Esophagus muscularis mucosa (tissue), 4 donors: ENCODE results near the gene CAPN8. TPM values are rescaled to one million over a fixed set of nuclear protein-coding genes. Genes with fewer than 3 reads are reported as not detected.
"Not testable (repeated sequence)": the region's sequence is repeated elsewhere in the genome, so short reads cannot be mapped to it uniquely, and the experiment has no call there.

ENCODE experiments used
- DNase-seq: peaks from one replicate; pipeline ENCODE4 v3.0.0-alpha.2; 2017; ENCODE audit errors: extremely low spot score
- H3K27ac ChIP-seq, 4 donors: fragments of 200-600 bp; sonication (generic); replicated peaks in 1 of 4; 1 replicate in 3 of 4; 2 replicates in 1 of 4; pipeline ENCODE4 v1.5.1; 2016 to 2019; ENCODE audit warnings: mild to moderate bottlenecking in 1 of 4
- H3K27me3 ChIP-seq, 4 donors: fragments of 200-600 bp; sonication (generic); one replicate each; pipeline versions ENCODE4 v1.5.1 to v1.6.0; 2016 to 2019
- H3K36me3 ChIP-seq, 4 donors: fragments of 200-600 bp; sonication (generic); one replicate each; pipeline ENCODE4 v1.5.1; 2016 to 2019
- H3K4me1 ChIP-seq, 4 donors: fragments of 200-600 bp; sonication (generic); one replicate each; pipeline ENCODE4 v1.5.1; 2016 to 2019
- H3K4me3 ChIP-seq, 4 donors: fragments of 200-600 bp; sonication (generic); 1 replicate in 2 of 4; 2 replicates in 2 of 4; pipeline ENCODE4 v1.5.1; 2016 to 2019; ENCODE audit warnings: mild to moderate bottlenecking in 4 of 4, moderate library complexity in 1 of 4
- H3K9me3 ChIP-seq, 4 donors: fragments of 200-600 bp; sonication (generic); 1 replicate in 3 of 4; 2 replicates in 1 of 4; pipeline ENCODE4 v1.5.1; 2016 to 2019
- EP300 ChIP-seq: sonication (generic); formaldehyde crosslinking; IDR thresholded peaks from one replicate; pipeline ENCODE4 v1.6.1; 2017; ENCODE audit warnings: antibody characterized with exemption
- POLR2A ChIP-seq: fragments of 450-650 bp; IDR thresholded peaks from one replicate; pipeline ENCODE4 v1.6.1; 2017; ENCODE audit warnings: antibody characterized with exemption, moderate library complexity, mild to moderate bottlenecking, low read depth
- POLR2AphosphoS5 ChIP-seq, 2 donors: sonication (generic); formaldehyde crosslinking; IDR thresholded peaks; one replicate each; pipeline ENCODE4 v1.6.1; 2017; ENCODE audit warnings: antibody characterized with exemption in 2 of 2
- WGBS: methylation state at CpG from one replicate; pipeline ENCODE4 v1.1.5; 2018; 5-methylcytosine and 5-hydroxymethylcytosine counted together
- intact Hi-C: fragments of 100-400 bp; cut with DNase I; formaldehyde crosslinking; loops from one replicate; pipeline ENCODE4 v1.15.1; 2023
- total RNA-seq, 4 donors: library from RNA; depleted of rRNA; stranded (reverse); fragments of >200 nt; gene quantifications; one replicate each; pipeline versions ENCODE4 v1.1.0 to v1.2.1, GENCODE V29; 2016
- TF ChIP-seq, protein P1 (sequence below), 3 experiments: fragments of 200-600 bp in 2 of 3; fragments of 450-650 bp in 1 of 3; sonication (generic) in 2 of 3; IDR thresholded peaks; one replicate each; pipeline ENCODE4 v1.5.1; 2017 to 2019; ENCODE audit warnings: antibody characterized with exemption in 3 of 3, mild to moderate bottlenecking in 2 of 3, moderate library complexity in 1 of 3

Gene CAPN8
- total RNA-seq, 4 donors from 2014 or later: 1.0 TPM; not detected in 3

DNA sequence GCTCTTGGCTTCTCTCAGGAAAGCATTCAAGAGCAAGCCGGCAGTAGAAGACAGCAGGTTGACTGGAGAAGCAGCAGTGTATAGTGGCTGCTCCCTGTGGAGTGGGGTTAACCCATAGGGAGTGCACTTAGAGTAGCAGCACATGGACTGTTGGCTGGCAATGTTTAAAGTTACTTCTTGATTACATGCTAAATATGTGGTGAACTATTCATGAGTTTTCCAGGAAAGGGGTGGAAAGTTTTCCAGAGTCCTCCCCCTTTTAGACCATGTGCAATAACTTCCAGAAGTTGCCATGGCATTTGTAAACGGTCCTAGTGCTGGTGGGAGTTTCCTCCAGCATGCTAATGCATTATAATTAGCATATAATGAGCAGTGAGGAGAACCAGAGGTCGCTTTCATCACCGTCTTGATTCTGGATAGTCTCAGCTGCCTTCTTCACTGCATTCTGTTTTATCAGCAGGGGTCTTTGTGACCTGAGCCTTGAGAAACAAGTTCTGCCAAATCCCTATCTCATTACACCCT is 140.5 kb downstream of the CAPN8 start:
- Histone ChIP-seq H3K27me3 (no peaks in the 10 kb centered on the region), H3K9me3 (peaks cover 0 to 6% (median 0%) of the 10 kb centered on the region in 4 donors), H3K4me1 (no peaks in the 10 kb centered on the region), H3K4me3 (no peak overlapping the region), H3K27ac (no peak overlapping the region), H3K36me3 (no peaks in the 10 kb centered on the region)
- TF ChIP-seq EP300 (no peak), POLR2AphosphoS5 (IDR thresholded peaks at IDR 0.05) (no peak), POLR2A (no peak)
- TF ChIP-seq, protein P1, sequence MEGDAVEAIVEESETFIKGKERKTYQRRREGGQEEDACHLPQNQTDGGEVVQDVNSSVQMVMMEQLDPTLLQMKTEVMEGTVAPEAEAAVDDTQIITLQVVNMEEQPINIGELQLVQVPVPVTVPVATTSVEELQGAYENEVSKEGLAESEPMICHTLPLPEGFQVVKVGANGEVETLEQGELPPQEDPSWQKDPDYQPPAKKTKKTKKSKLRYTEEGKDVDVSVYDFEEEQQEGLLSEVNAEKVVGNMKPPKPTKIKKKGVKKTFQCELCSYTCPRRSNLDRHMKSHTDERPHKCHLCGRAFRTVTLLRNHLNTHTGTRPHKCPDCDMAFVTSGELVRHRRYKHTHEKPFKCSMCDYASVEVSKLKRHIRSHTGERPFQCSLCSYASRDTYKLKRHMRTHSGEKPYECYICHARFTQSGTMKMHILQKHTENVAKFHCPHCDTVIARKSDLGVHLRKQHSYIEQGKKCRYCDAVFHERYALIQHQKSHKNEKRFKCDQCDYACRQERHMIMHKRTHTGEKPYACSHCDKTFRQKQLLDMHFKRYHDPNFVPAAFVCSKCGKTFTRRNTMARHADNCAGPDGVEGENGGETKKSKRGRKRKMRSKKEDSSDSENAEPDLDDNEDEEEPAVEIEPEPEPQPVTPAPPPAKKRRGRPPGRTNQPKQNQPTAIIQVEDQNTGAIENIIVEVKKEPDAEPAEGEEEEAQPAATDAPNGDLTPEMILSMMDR (IDR thresholded peaks at IDR 0.05): no peak
- intact Hi-C loops: no loop called here
- DNase-seq: no peak
- 65% methylated on average over 4 of the region's 4 CpGs for WGBS

DNA sequence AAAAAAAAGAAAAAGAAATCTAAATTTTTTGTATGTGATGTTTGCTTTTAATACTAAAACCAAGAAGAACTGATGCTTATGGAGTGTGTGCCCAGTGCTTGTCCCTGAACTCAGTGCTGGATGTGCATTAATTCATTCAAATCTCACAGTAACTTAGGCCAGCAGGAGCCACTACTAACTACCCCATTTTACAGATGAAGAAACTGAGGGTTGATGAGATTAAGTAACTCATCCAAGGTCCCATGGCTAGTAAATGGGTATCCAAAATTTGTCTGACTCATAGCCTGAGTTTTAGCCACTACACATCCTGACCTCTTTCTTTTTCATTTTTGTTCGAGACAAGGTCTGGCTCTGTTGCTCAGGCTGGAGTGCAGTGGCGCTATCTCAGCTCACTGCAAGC is 144.4 kb downstream of the CAPN8 start:
- H3K4me1 ChIP-seq: no peaks in the 10 kb centered on the region
- intact Hi-C loops: no loop called here
- WGBS: 100% methylated on average over 2 of the region's 2 CpGs

DNA sequence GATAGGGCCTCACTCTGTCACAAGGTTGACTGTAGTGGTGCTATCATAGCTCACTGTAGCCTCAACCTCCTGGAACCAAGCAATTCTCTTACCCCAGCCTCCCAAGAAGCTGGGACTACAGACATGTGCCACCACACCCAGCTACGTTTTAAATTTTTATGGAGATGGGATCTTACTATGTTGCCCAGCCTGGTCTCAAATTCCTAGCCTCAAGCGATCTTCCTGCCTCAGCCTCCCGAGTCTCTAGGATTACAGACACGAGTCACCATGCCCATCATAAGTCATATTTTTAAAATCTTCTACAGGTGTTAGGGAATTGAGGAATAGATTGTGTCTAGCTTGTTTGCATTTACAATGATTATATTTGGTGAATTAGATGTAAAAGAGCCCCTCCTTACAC is 145.3 kb downstream of the CAPN8 start:
- Histone ChIP-seq H3K27ac (no peak overlapping the region), H3K4me3 (no peak overlapping the region), H3K4me1 (no peaks in the 10 kb centered on the region), H3K36me3 (no peaks in the 10 kb centered on the region), H3K9me3 (peaks cover 0 to 5% (median 0%) of the 10 kb centered on the region in 4 donors), H3K27me3 (peaks cover 0 to 16% (median 2%) of the 10 kb centered on the region in 4 donors)
- TF ChIP-seq EP300 (no peak), POLR2A (no peak), POLR2AphosphoS5 (IDR thresholded peaks at IDR 0.05) (no peak)
- TF ChIP-seq, protein P1 (IDR thresholded peaks at IDR 0.05): no peak
- WGBS: 87% methylated on average over 4 of the region's 4 CpGs
- no peak for DNase-seq
- intact Hi-C loops: no loop called here

More for the DNA sequence above, 144.4 kb downstream of the CAPN8 start:
- Histone ChIP-seq H3K9me3 (peaks cover 0 to 5% (median 0%) of the 10 kb centered on the region in 4 donors), H3K27me3 (peaks cover 0 to 7% (median 0%) of the 10 kb centered on the region in 4 donors), H3K27ac (no peak overlapping the region), H3K4me3 (no peak overlapping the region), H3K36me3 (no peaks in the 10 kb centered on the region)
- no peak for TF ChIP-seq POLR2AphosphoS5 (IDR thresholded peaks at IDR 0.05)
- TF ChIP-seq, protein P1 (IDR thresholded peaks at IDR 0.05): no peak
- DNase-seq: no peak

DNA sequence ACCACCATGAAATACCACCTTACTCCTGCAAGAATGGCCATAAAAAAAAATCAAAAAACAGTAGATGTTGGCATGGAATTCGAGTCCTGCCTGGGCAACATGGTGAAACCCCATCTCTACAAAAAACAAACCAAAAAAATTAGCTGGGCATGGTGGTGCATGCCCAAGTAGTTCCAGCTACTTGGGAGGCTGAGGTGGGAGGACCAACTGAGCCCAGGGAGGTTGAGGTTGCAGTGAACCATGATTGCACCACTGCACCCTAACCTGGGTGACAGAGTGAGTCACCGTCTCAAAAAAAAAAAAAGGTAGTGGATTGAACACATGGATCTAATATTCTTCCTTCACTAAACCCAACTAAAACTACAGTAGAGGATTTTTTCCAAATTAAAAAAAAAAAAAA is 146.4 kb downstream of the CAPN8 start:
- no peaks in the 10 kb centered on the region for H3K4me1 ChIP-seq
- intact Hi-C loops: no loop called here

DNA sequence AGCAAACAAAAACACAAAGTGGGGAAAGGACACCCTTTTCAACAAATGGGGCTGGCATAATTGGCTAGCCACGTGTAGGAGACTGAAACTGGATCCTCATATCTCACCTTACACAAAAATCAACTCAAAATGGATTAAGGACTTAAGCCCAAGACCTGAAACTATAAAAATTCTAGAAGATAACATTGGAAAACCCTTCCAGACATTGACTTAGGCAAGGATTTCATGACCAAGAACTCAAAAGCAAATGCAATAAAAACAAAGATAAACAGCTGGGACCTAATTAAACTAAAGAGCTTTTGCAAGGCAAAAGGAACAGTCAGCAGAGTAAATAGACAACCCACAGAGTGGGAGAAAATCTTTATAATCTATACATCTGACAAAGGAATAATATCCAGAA is 146.9 kb downstream of the CAPN8 start:
- DNase-seq, H3K4me1 ChIP-seq, intact Hi-C loops, H3K9me3 ChIP-seq, H3K27ac ChIP-seq, H3K4me3 ChIP-seq, H3K36me3 ChIP-seq: not testable (repeated sequence)
- peaks cover 0 to 18% (median 2%) of the 10 kb centered on the region in 4 donors for H3K27me3 ChIP-seq
- 53% methylated on average over 1 of the region's 1 CpG for WGBS

More for the DNA sequence above, 146.4 kb downstream of the CAPN8 start:
- H3K36me3 ChIP-seq: no peaks in the 10 kb centered on the region
- WGBS: 92% methylated on average over 2 of the region's 2 CpGs
- no peak for DNase-seq
- no peak for TF ChIP-seq POLR2AphosphoS5 (IDR thresholded peaks at IDR 0.05)
- no peak overlapping the region for H3K27ac ChIP-seq
- H3K9me3 ChIP-seq: peaks cover 0 to 5% (median 0%) of the 10 kb centered on the region in 4 donors
- H3K4me3 ChIP-seq: no peak overlapping the region
- H3K27me3 ChIP-seq: peaks cover 0 to 18% (median 2%) of the 10 kb centered on the region in 4 donors

DNA sequence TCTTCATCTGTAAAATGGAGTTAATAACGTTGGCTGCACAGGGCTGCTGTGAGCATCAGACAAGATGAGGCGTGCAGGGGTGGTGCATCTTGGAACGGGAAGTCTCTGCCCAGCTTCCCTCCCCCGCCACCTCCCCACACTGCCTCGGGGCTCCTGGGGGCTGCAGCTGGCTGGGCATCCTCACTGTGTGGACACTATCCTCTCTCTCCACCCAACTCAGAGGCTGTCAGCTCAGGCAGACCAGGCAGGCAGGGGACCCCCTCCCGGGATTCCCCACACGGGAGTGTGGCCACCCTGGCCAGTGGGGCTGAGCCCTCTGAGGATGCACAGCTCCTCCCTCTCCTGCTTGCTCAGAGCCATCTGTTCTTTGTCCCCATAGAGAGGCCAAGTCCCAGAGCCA is 149.6 kb downstream of the CAPN8 start:
- Histone ChIP-seq H3K27ac (no peak overlapping the region), H3K9me3 (peaks cover 0 to 5% (median 0%) of the 10 kb centered on the region in 4 donors), H3K4me3 (no peak overlapping the region), H3K36me3 (no peaks in the 10 kb centered on the region), H3K27me3 (peaks cover 0 to 18% (median 2%) of the 10 kb centered on the region in 4 donors), H3K4me1 (no peaks in the 10 kb centered on the region)
- 53% methylated on average over 7 of the region's 7 CpGs for WGBS
- intact Hi-C loops: no loop called here
- no peak for DNase-seq
- no peak for TF ChIP-seq POLR2AphosphoS5 (IDR thresholded peaks at IDR 0.05)
- TF ChIP-seq, protein P1 (IDR thresholded peaks at IDR 0.05): no peak
- no peak for TF ChIP-seq POLR2A
- no peak for TF ChIP-seq EP300
